Caco-2 (cell line): ENCODE results near the gene RNU2-63P. TPM values are rescaled to one million over a fixed set of nuclear protein-coding genes. Genes with fewer than 3 reads are reported as not detected.

Experiments used
- BruUV-seq: library from RNA; stranded (reverse); fragments of 400-500 nt; replicated peaks from 2 replicates; lab custom pipeline; 2021; lab: Mats Ljungman, UMichigan
- CTCF ChIA-PET: fragments of 300-600 bp; sonication (Branson Sonifier 250); formaldehyde crosslinking; loops from one replicate; lab custom pipeline; 2022; ENCODE audit warnings: antibody characterized with exemption; lab: Charles Lee
- POLR2A ChIA-PET: fragments of 300-600 bp; sonication (Branson Sonifier 250); formaldehyde crosslinking; loops from one replicate; lab custom pipeline; 2022; ENCODE audit warnings: antibody characterized with exemption; lab: Charles Lee
- DNase-seq, 2 experiments: peaks; one replicate each; pipeline versions ENCODE4 v3.0.0 to v3.0.0-alpha.2; 2020 to 2022
- H3K27me3 ChIP-seq: replicated peaks from 2 replicates; pipeline ENCODE4 v1.6.0; 2011; ENCODE audit warnings: low read length; ENCODE audit not compliant: control insufficient read depth, insufficient read depth
- H3K36me3 ChIP-seq: 2 replicates; pipeline ENCODE4 v1.5.1; 2011; ENCODE audit warnings: low read length; ENCODE audit not compliant: control insufficient read depth, insufficient read depth
- H3K4me1 ChIP-seq: fragments of 250-450 bp; sonication (Bioruptor Pico); 2 replicates; pipeline ENCODE4 v1.5.1; 2020; ENCODE audit warnings: mild to moderate bottlenecking
- H3K4me3 ChIP-seq: 2 replicates; pipeline ENCODE4 v1.5.1; 2011; ENCODE audit warnings: low read depth, mild to moderate bottlenecking, control low read depth, low read length
- H3K9me3 ChIP-seq: fragments of 250-450 bp; sonication (Bioruptor Pico); 2 replicates; pipeline ENCODE4 v1.5.1; 2020; ENCODE audit warnings: mild to moderate bottlenecking, moderate library complexity
- H3K27ac Mint-ChIP-seq: one replicate; pipeline ENCODE4 v1.8.0; 2022; ENCODE audit warnings: mixed read lengths; ENCODE audit not compliant: unreplicated experiment
- H3K27me3 Mint-ChIP-seq: one replicate; pipeline ENCODE4 v1.8.0; 2022; ENCODE audit warnings: mixed read lengths; ENCODE audit not compliant: insufficient read depth, unreplicated experiment
- H3K36me3 Mint-ChIP-seq: one replicate; pipeline ENCODE4 v1.8.0; 2022; ENCODE audit warnings: mild to moderate bottlenecking, mixed read lengths; ENCODE audit not compliant: insufficient read depth, unreplicated experiment
- H3K4me1 Mint-ChIP-seq: one replicate; pipeline ENCODE4 v1.8.0; 2022; ENCODE audit warnings: low read depth, mixed read lengths; ENCODE audit not compliant: unreplicated experiment
- H3K4me3 Mint-ChIP-seq: one replicate; pipeline ENCODE4 v1.8.0; 2022; ENCODE audit warnings: mild to moderate bottlenecking, moderate library complexity, mixed read lengths; ENCODE audit not compliant: unreplicated experiment
- H3K9me3 Mint-ChIP-seq: one replicate; pipeline ENCODE4 v1.8.0; 2022; ENCODE audit warnings: mixed read lengths; ENCODE audit not compliant: unreplicated experiment
- intact Hi-C: fragments of 100-400 bp; cut with micrococcal nuclease; formaldehyde crosslinking; loops from one replicate; pipeline ENCODE4 v1.10.0; 2022; ENCODE audit not compliant: unreplicated experiment
- total RNA-seq: library from RNA; stranded (reverse); gene quantifications from 2 replicates; pipeline ENCODE4 v1.2.3, GENCODE V29; 2022
- TF ChIP-seq, protein P1 (sequence below), 2 experiments: fragments of 200-600 bp in 1 of 2; IDR thresholded peaks; 1 replicate in 1 of 2; 2 replicates in 1 of 2; pipeline versions ENCODE4 v1.5.1 to v1.8.0; 2011 to 2022; ENCODE audit warnings: antibody characterized with exemption in 1 of 2, control low read depth in 1 of 2, inconsistent platforms in 1 of 2, low read depth in 1 of 2, low read length in 1 of 2, mild to moderate bottlenecking in 1 of 2, moderate library complexity in 1 of 2; ENCODE audit not compliant: insufficient read depth in 1 of 2, severe bottlenecking in 1 of 2, unreplicated experiment in 1 of 2

Gene RNU2-63P
- total RNA-seq, 1 experiment from 2014 or later, result 19.4 TPM

DNA sequence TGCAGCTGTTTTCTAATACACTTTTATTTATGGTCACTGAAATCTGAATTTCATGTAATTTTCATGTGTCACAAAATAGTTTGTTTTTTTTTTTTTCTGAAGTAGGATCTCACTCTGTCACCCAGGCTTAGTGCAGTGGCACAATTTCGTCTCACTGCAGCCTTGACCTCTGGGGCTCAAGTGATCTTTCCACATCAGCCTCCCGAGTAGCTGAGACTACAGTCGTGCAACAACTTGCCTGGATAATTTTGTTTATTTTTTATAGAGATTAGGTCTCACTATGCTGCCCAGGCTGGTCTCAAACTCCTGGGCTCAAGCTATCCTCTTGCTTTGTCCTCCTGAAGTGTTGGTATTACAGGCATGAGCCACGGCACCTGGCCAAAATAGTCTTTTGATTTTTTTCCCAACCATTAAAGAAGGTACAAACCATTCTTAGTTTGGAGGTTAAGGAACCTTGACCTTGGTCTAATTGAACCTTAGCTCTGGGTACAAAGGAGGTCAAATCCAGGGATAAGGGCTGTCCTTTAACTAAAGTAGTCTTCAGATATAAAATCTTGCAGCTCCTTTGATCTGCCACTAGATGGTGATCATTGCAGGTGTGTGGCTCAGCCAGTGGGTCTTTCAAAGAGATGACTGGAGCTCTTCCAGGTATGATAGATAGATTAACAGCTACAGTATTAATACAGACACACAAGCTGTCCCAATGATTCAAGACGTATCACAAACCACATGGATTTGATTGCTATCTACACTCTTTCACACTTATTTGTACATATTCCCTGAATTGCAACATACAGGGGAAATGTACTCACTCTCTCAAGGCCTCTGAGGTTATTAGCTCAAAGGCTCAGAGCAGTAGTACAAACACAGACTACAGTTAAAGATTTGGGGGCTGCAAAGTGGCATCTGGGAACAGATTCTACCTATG lies 43.9 kb upstream of the RNU2-63P start:
- no TSS peak for BruUV-seq
- intact Hi-C loops, result loop anchor here (1.0 to 5.0 kb wide), 4 partner anchors 57 to 127 kb away; no protein-coding TSS in a partner anchor
- DNase-seq, result peak; percentile 53 to 57
- H3K36me3 Mint-ChIP-seq, result peaks cover 7% of the 10 kb centered on the region
- Histone ChIP-seq H3K36me3 (no peaks in the 10 kb centered on the region), H3K4me1 (peaks cover 20% of the 10 kb centered on the region), H3K4me3 (no peak overlapping the region), H3K9me3 (no peaks in the 10 kb centered on the region), H3K27me3 (no peaks in the 10 kb centered on the region)
- no peak overlapping the region for H3K4me3 Mint-ChIP-seq
- peaks cover 32% of the 10 kb centered on the region for H3K4me1 Mint-ChIP-seq
- TF ChIP-seq, protein P1, sequence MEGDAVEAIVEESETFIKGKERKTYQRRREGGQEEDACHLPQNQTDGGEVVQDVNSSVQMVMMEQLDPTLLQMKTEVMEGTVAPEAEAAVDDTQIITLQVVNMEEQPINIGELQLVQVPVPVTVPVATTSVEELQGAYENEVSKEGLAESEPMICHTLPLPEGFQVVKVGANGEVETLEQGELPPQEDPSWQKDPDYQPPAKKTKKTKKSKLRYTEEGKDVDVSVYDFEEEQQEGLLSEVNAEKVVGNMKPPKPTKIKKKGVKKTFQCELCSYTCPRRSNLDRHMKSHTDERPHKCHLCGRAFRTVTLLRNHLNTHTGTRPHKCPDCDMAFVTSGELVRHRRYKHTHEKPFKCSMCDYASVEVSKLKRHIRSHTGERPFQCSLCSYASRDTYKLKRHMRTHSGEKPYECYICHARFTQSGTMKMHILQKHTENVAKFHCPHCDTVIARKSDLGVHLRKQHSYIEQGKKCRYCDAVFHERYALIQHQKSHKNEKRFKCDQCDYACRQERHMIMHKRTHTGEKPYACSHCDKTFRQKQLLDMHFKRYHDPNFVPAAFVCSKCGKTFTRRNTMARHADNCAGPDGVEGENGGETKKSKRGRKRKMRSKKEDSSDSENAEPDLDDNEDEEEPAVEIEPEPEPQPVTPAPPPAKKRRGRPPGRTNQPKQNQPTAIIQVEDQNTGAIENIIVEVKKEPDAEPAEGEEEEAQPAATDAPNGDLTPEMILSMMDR (IDR thresholded peaks at IDR 0.05; ENCODE audit: insufficient read depth in 1 of 2, low read depth in 1 of 2, low read length in 1 of 2, severe bottlenecking in 1 of 2, unreplicated experiment in 1 of 2), result peak; percentile 79 to 89
- POLR2A ChIA-PET, result interaction anchor here (0.6 to 1.1 kb wide), 2 partner anchors 47 to 100 kb away, joined by 3 read pairs; no protein-coding TSS in a partner anchor
- no peak overlapping the region for H3K27ac Mint-ChIP-seq
- no peaks in the 10 kb centered on the region for H3K27me3 Mint-ChIP-seq
- CTCF ChIA-PET, result interaction anchor here (0.7 to 2.3 kb wide), 33 partner anchors 11 to 316 kb away, joined by 3 to 146 read pairs (median 5); partner anchors contain the start of genes FABP1 and THNSL2
- no peaks in the 10 kb centered on the region for H3K9me3 Mint-ChIP-seq

DNA sequence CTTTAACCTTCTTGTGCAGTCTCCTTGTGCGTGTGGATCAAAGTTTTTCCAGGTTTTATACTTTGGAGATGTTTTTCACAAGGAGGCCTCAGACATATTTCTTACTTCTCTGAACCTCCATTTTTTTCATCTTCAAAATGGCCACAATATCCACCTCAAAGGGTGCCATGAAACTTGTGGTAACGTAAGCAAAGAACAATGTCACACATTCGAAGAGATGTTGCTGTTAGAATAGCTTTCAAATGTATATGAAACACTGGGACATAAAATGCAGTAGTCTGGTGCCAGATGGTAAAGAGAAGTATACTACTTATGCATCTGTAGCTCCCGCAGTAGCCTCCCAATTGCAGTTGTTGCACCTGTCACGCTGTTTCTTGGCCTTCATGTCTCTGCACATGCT lies 41.8 kb upstream of the RNU2-63P start:
- BruUV-seq, result no TSS peak
- ChIA-PET POLR2A (no interaction called here), CTCF (no interaction called here)
- H3K9me3 ChIP-seq, result no peaks in the 10 kb centered on the region
- peaks cover 39% of the 10 kb centered on the region for H3K4me1 Mint-ChIP-seq
- peaks cover 20% of the 10 kb centered on the region for H3K4me1 ChIP-seq
- TF ChIP-seq, protein P1 (IDR thresholded peaks at IDR 0.05; ENCODE audit: insufficient read depth in 1 of 2, low read depth in 1 of 2, low read length in 1 of 2, severe bottlenecking in 1 of 2, unreplicated experiment in 1 of 2), result no peak
- intact Hi-C loops, result no loop called here
- H3K27me3 Mint-ChIP-seq, result no peaks in the 10 kb centered on the region
- H3K36me3 ChIP-seq, result no peaks in the 10 kb centered on the region
- H3K27ac Mint-ChIP-seq, result no peak overlapping the region
- H3K36me3 Mint-ChIP-seq, result peaks cover 23% of the 10 kb centered on the region
- no peak overlapping the region for H3K4me3 Mint-ChIP-seq
- no peak overlapping the region for H3K4me3 ChIP-seq
- no peak for DNase-seq
- no peaks in the 10 kb centered on the region for H3K27me3 ChIP-seq
- no peaks in the 10 kb centered on the region for H3K9me3 Mint-ChIP-seq

DNA sequence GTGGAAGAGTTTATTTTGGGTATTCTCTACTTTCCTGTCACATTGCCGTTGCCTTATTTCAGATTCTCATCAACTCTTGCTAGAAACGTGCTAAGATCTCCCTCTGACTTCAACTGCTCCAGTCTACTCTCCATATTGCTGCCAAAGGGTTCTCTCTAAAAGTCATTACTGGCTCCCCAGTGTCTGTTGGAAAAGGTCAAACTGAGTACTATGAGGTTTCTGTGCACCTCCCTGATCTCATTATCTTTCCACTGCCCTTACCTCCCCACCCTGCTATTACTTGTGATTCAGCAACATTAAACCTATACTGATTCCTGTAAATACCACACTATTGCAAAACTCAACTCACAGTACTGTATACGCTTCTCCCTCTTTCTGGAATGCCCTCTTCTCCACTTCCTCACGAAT lies 41.1 kb upstream of the RNU2-63P start:
- CTCF ChIA-PET, result no interaction called here
- BruUV-seq, result no TSS peak

More for the DNA sequence above, 41.1 kb upstream of the RNU2-63P start:
- H3K4me3 Mint-ChIP-seq, result peak overlapping the region; percentile 33
- intact Hi-C loops, result no loop called here
- Histone ChIP-seq H3K27me3 (no peaks in the 10 kb centered on the region), H3K9me3 (no peaks in the 10 kb centered on the region), H3K4me1 (peaks cover 20% of the 10 kb centered on the region), H3K36me3 (no peaks in the 10 kb centered on the region), H3K4me3 (no peak overlapping the region)
- TF ChIP-seq, protein P1 (IDR thresholded peaks at IDR 0.05; ENCODE audit: insufficient read depth in 1 of 2, low read depth in 1 of 2, low read length in 1 of 2, severe bottlenecking in 1 of 2, unreplicated experiment in 1 of 2), result no peak
- H3K9me3 Mint-ChIP-seq, result no peaks in the 10 kb centered on the region
- DNase-seq, result no peak
- H3K4me1 Mint-ChIP-seq, result peaks cover 40% of the 10 kb centered on the region
- H3K36me3 Mint-ChIP-seq, result peaks cover 30% of the 10 kb centered on the region
- POLR2A ChIA-PET, result no interaction called here
- H3K27ac Mint-ChIP-seq, result no peak overlapping the region
- no peaks in the 10 kb centered on the region for H3K27me3 Mint-ChIP-seq
